Ovary (tissue), 3 donors: ENCODE data around the gene TNFSF12.

ENCODE experiments used
- CTCF ChIP-seq, 3 donors: fragments of 450-650 bp in 2 of 3; fragments of 200-600 bp in 1 of 3; IDR thresholded peaks; one replicate each; pipeline versions ENCODE4 v1.5.1 to v1.8.0; 2016 to 2022; ENCODE audit warnings: antibody characterized with exemption in 3 of 3, mild to moderate bottlenecking in 1 of 3
- EP300 ChIP-seq: sonication (generic); formaldehyde crosslinking; IDR thresholded peaks from one replicate; pipeline ENCODE4 v1.6.1; 2017; ENCODE audit warnings: antibody characterized with exemption
- POLR2A ChIP-seq: fragments of 450-650 bp; IDR thresholded peaks from one replicate; pipeline ENCODE4 v1.6.1; 2017; ENCODE audit warnings: antibody characterized with exemption, mild to moderate bottlenecking, moderate library complexity
- donor health status: DM: no; HTN: no; CAD: no.

- TF ChIP-seq CTCF (IDR thresholded peaks at IDR 0.05) (no peak), EP300 (no peak), POLR2A (no peak)
Observed at GRCh38 chr17:7590743-7591142, 41.9 kb downstream of the TNFSF12 start.
